GM23338 (cell line): ENCODE results near the gene BUB1. TPM values are rescaled to one million over a fixed set of nuclear protein-coding genes. Genes with fewer than 3 reads are reported as not detected.

Experiments used
- ATAC-seq: fragments of 200-7000 bp; cut with Tn5 transposase; 3 replicates; pipeline ENCODE4 v1.9.1; 2020
- DNase-seq: peaks from one replicate; pipeline ENCODE4 v3.0.0-alpha.2; 2015; ENCODE audit warnings: low spot score
- H2AFZ ChIP-seq: fragments of 200-600 bp; sonication (generic); 2 replicates; pipeline ENCODE4 v1.8.0; 2016; ENCODE audit warnings: antibody characterized with exemption, mild to moderate bottlenecking, moderate library complexity
- H3F3A ChIP-seq: fragments of 200-600 bp; sonication (generic); replicated peaks from 2 replicates; pipeline ENCODE4 v1.8.0; 2017; ENCODE audit warnings: antibody characterized with exemption, mixed run types, low read depth
- H3K27ac ChIP-seq: fragments of 200-600 bp; sonication (generic); 2 replicates; pipeline ENCODE4 v1.6.1; 2016; ENCODE audit warnings: low read depth
- H3K27me3 ChIP-seq: fragments of 200-600 bp; sonication (generic); 2 replicates; pipeline ENCODE4 v1.8.0; 2016; ENCODE audit warnings: mild to moderate bottlenecking, mixed run types, moderate library complexity; ENCODE audit not compliant: insufficient read depth
- H3K36me3 ChIP-seq: fragments of 200-600 bp; sonication (generic); 2 replicates; pipeline ENCODE4 v1.8.0; 2016; ENCODE audit warnings: mild to moderate bottlenecking; ENCODE audit not compliant: insufficient read depth
- H3K4me1 ChIP-seq: fragments of 200-600 bp; sonication (generic); 2 replicates; pipeline ENCODE4 v1.8.0; 2016; ENCODE audit warnings: mild to moderate bottlenecking, moderate library complexity; ENCODE audit not compliant: insufficient read depth
- H3K4me2 ChIP-seq: fragments of 200-600 bp; sonication (generic); 2 replicates; pipeline ENCODE4 v1.7.1; 2017; ENCODE audit warnings: mixed run types
- H3K4me3 ChIP-seq: fragments of 200-600 bp; sonication (generic); 2 replicates; pipeline ENCODE4 v1.6.1; 2016; ENCODE audit warnings: mixed run types
- H3K79me2 ChIP-seq: fragments of 200-600 bp; sonication (generic); replicated peaks from 2 replicates; pipeline ENCODE4 v1.8.0; 2017; ENCODE audit warnings: mild to moderate bottlenecking; ENCODE audit not compliant: insufficient read depth
- H3K9me2 ChIP-seq: fragments of 200-600 bp; sonication (generic); 2 replicates; pipeline ENCODE4 v1.8.0; 2017; ENCODE audit not compliant: insufficient read depth
- H4K20me1 ChIP-seq: fragments of 200-600 bp; sonication (generic); replicated peaks from 2 replicates; pipeline ENCODE4 v1.8.0; 2017; ENCODE audit warnings: mild to moderate bottlenecking; ENCODE audit not compliant: insufficient read depth
- H3K27ac Mint-ChIP-seq: 2 replicates; pipeline ENCODE4 v1.8.0; 2020; ENCODE audit warnings: inconsistent platforms, mild to moderate bottlenecking, moderate library complexity, mixed read lengths
- H3K27me3 Mint-ChIP-seq: 3 replicates; pipeline ENCODE4 v1.8.0; 2022; ENCODE audit warnings: low read depth, mild to moderate bottlenecking, moderate library complexity, mixed read lengths, inconsistent platforms; ENCODE audit not compliant: insufficient read depth, poor library complexity
- H3K36me3 Mint-ChIP-seq: 3 replicates; pipeline ENCODE4 v1.8.0; 2021; ENCODE audit warnings: low read depth, mild to moderate bottlenecking, inconsistent platforms, moderate library complexity, mixed read lengths
- H3K4me1 Mint-ChIP-seq: 3 replicates; pipeline ENCODE4 v1.8.0; 2020; ENCODE audit warnings: mild to moderate bottlenecking, inconsistent platforms, mixed read lengths
- H3K4me3 Mint-ChIP-seq: 3 replicates; pipeline ENCODE4 v1.8.0; 2021; ENCODE audit warnings: moderate library complexity, mild to moderate bottlenecking, inconsistent platforms, mixed read lengths
- H3K9me3 Mint-ChIP-seq: 3 replicates; pipeline ENCODE4 v1.8.0; 2020; ENCODE audit warnings: moderate library complexity, mild to moderate bottlenecking, inconsistent platforms, mixed read lengths
- CREB1 ChIP-seq: fragments of 250-450 bp; sonication (Bioruptor Pico); IDR thresholded peaks from 2 replicates; pipeline ENCODE4 v1.5.0; 2020; ENCODE audit warnings: low read depth, mild to moderate bottlenecking, moderate library complexity
- CTCF ChIP-seq, 2 experiments: fragments of 200-600 bp in 1 of 2; sonication (generic) in 1 of 2; conservative IDR thresholded peaks; 2 replicates each; pipeline versions ENCODE4 v1.5.1 to v1.6.1; 2016 to 2017; ENCODE audit warnings: antibody characterized with exemption in 2 of 2, low read depth in 2 of 2, mild to moderate bottlenecking in 2 of 2, moderate library complexity in 1 of 2
- ETS1 ChIP-seq: IDR thresholded peaks from 2 replicates; pipeline ENCODE4 v1.6.1; 2016; ENCODE audit warnings: antibody characterized with exemption
- EZH2 ChIP-seq: fragments of 200-600 bp; sonication (generic); IDR thresholded peaks from one replicate; pipeline ENCODE4 v1.8.0; 2017; ENCODE audit warnings: antibody characterized with exemption, mild to moderate bottlenecking, low read depth; ENCODE audit not compliant: unreplicated experiment
- EZH2phosphoT487 ChIP-seq: fragments of 200-600 bp; sonication (generic); IDR thresholded peaks from one replicate; pipeline ENCODE4 v1.8.1; 2018; ENCODE audit warnings: antibody characterized with exemption; ENCODE audit not compliant: unreplicated experiment
- JUNB ChIP-seq: IDR thresholded peaks from one replicate; pipeline ENCODE4 v1.6.1; 2016; ENCODE audit warnings: antibody characterized with exemption; ENCODE audit not compliant: unreplicated experiment
- NANOG ChIP-seq: IDR thresholded peaks from 2 replicates; pipeline ENCODE4 v1.6.1; 2016; ENCODE audit warnings: antibody characterized with exemption, borderline replicate concordance
- POLR2AphosphoS5 ChIP-seq: IDR thresholded peaks from 2 replicates; pipeline ENCODE4 v1.6.1; 2016; ENCODE audit warnings: antibody characterized with exemption, low read depth
- REST ChIP-seq: IDR thresholded peaks from one replicate; pipeline ENCODE4 v1.6.1; 2018; ENCODE audit warnings: antibody characterized with exemption; ENCODE audit not compliant: unreplicated experiment
- STAT1 ChIP-seq: IDR thresholded peaks from one replicate; pipeline ENCODE4 v1.6.1; 2016; ENCODE audit warnings: antibody characterized with exemption; ENCODE audit not compliant: unreplicated experiment
- ZNF114 ChIP-seq: fragments of 250-450 bp; sonication (Bioruptor Pico); IDR thresholded peaks from 2 replicates; pipeline ENCODE4 v1.5.0; 2020; ENCODE audit warnings: mild to moderate bottlenecking, moderate library complexity
- ZNF331 ChIP-seq: fragments of 250-450 bp; sonication (Bioruptor Pico); IDR thresholded peaks from 2 replicates; pipeline ENCODE4 v1.5.0; 2020; ENCODE audit warnings: low read depth, mild to moderate bottlenecking, moderate library complexity
- ZNF462 ChIP-seq: fragments of 250-450 bp; sonication (Bioruptor Pico); IDR thresholded peaks from 2 replicates; pipeline ENCODE4 v1.5.0; 2020; ENCODE audit warnings: mild to moderate bottlenecking, moderate library complexity
- polyA plus RNA-seq: library from polyadenylated mRNA; unstranded; fragments of >200 nt; fragmentation: Nextera tagmentation; extraction: Ambion mirVana; gene quantifications from 2 replicates; pipeline ENCODE4 v1.2.1, GENCODE V29; 2016
- total RNA-seq: library from RNA; depleted of rRNA; stranded (reverse); fragments of >200 nt; shearing (Covaris generic); gene quantifications from 2 replicates; pipeline ENCODE4 v1.2.3, GENCODE V29; 2014

The BUB1 gene
- total and polyA plus RNA-seq, 2 experiments from 2014 or later = 59.4 to 184 TPM

- H3K27me3 Mint-ChIP-seq = peaks cover 6% of the 10 kb centered on the region
- no peak for ATAC-seq
Observed at GRCh38 chr2:110638952-110639695, 38.7 kb downstream of the BUB1 start.

More at GRCh38 chr2:110638952-110639695, 38.7 kb downstream of the BUB1 start:
- Histone ChIP-seq H3K36me3 (peaks cover 59% of the 10 kb centered on the region), H3K27ac (no peak overlapping the region), H3K79me2 (peaks cover 7% of the 10 kb centered on the region; the same call in 1 of the 2 replicates), H4K20me1 (peaks cover 6% of the 10 kb centered on the region; the same call in 1 of the 2 replicates), H3F3A (0 out of 2 replicates have a peak, but pooled peaks cover 8% of the 10 kb centered on the region), H3K4me2 (no peak overlapping the region), H3K9me2 (no peaks in the 10 kb centered on the region), H3K4me1 (no peaks in the 10 kb centered on the region), H3K4me3 (no peak overlapping the region), H2AFZ (no peak overlapping the region), H3K27me3 (no peaks in the 10 kb centered on the region)
- H3K4me3 Mint-ChIP-seq = no peak overlapping the region
- no peak for DNase-seq
- no peaks in the 10 kb centered on the region for H3K9me3 Mint-ChIP-seq
- H3K4me1 Mint-ChIP-seq = peaks cover 15% of the 10 kb centered on the region
- H3K36me3 Mint-ChIP-seq = peaks cover 82% of the 10 kb centered on the region
- H3K27ac Mint-ChIP-seq = no peak overlapping the region
- TF ChIP-seq CTCF (conservative IDR thresholded peaks at IDR 0.05; ENCODE audit: low read depth in 2 of 2) (no peak), CREB1 (CRISPR knock-in tag) (no peak), ZNF462 (no peak), EZH2phosphoT487 (no peak), ZNF331 (CRISPR knock-in tag) (no peak), ZNF114 (CRISPR knock-in tag) (no peak), STAT1 (no peak), REST (no peak), POLR2AphosphoS5 (no peak), JUNB (no peak), EZH2 (no peak), ETS1 (no peak), NANOG (no peak)
